SU-DHL-6 (cell line): ENCODE measurements around the gene CCDC90B.
A peak's percentile ranks its signal among the peaks of the same experiment; 100 is the strongest.

Experiments used
- H2AFZ ChIP-seq: fragments of 200-600 bp; sonication (generic); 2 replicates; pipeline ENCODE4 v1.6.1; 2014; ENCODE audit warnings: low read depth, mild to moderate bottlenecking, moderate library complexity, mixed read lengths, antibody characterized with exemption, low read length; ENCODE audit not compliant: severe bottlenecking
- H3F3A ChIP-seq: fragments of 200-600 bp; shearing (Covaris generic); 2 replicates; pipeline ENCODE4 v1.6.0; 2016; ENCODE audit warnings: antibody characterized with exemption, mild to moderate bottlenecking; ENCODE audit not compliant: insufficient read depth
- H3K27ac ChIP-seq: fragments of 200-600 bp; sonication (generic); 2 replicates; pipeline ENCODE4 v1.5.1; 2016; ENCODE audit warnings: low read depth, mild to moderate bottlenecking, low read length, moderate library complexity, mixed read lengths
- H3K27me3 ChIP-seq: fragments of 200-600 bp; sonication (generic), shearing (Covaris generic); 2 replicates; pipeline ENCODE4 v1.6.0; 2014; ENCODE audit warnings: mild to moderate bottlenecking, low read length
- H3K36me3 ChIP-seq: fragments of 200-600 bp; sonication (generic); 2 replicates; pipeline ENCODE4 v1.6.1; 2014; ENCODE audit warnings: mild to moderate bottlenecking, low read length, mixed read lengths
- H3K4me2 ChIP-seq: fragments of 300-600, 200-600 bp; shearing (Covaris generic), sonication (generic); 2 replicates; pipeline ENCODE4 v1.6.0; 2014; ENCODE audit warnings: low read length, low read depth, mild to moderate bottlenecking; ENCODE audit not compliant: poor library complexity, severe bottlenecking
- H3K4me3 ChIP-seq: fragments of 200-600 bp; sonication (generic); 2 replicates; pipeline ENCODE4 v1.5.1; 2014; ENCODE audit warnings: antibody characterized with exemption, low read length, mild to moderate bottlenecking, mixed read lengths; ENCODE audit not compliant: insufficient read depth, poor library complexity, severe bottlenecking
- H3K79me2 ChIP-seq: fragments of 200-600 bp; sonication (generic); 2 replicates; pipeline ENCODE4 v1.6.1; 2014; ENCODE audit warnings: mild to moderate bottlenecking, low read length, moderate library complexity; ENCODE audit not compliant: insufficient read depth
- H3K9ac ChIP-seq: fragments of 200-600 bp; sonication (generic); 2 replicates; pipeline ENCODE4 v1.7.0; 2014; ENCODE audit warnings: mild to moderate bottlenecking, low read length
- H3K9me2 ChIP-seq: fragments of 200-600 bp; sonication (generic); replicated peaks from 2 replicates; pipeline ENCODE4 v1.6.1; 2014; ENCODE audit warnings: low read length; ENCODE audit not compliant: insufficient read depth
- H3K9me3 ChIP-seq: fragments of 200-600 bp; sonication (generic); 2 replicates; pipeline ENCODE4 v1.6.1; 2014; ENCODE audit warnings: low read length, mixed read lengths; ENCODE audit not compliant: insufficient read depth
- H4K20me1 ChIP-seq: fragments of 200-600 bp; sonication (generic); 2 replicates; pipeline ENCODE4 v1.6.1; 2014; ENCODE audit warnings: low read depth, mild to moderate bottlenecking, antibody characterized with exemption, low read length, moderate library complexity, mixed read lengths
- CTCF ChIP-seq: fragments of 200-600 bp; sonication (generic); IDR thresholded peaks from one replicate; pipeline ENCODE4 v1.5.1; 2017; ENCODE audit warnings: antibody characterized with exemption, mild to moderate bottlenecking, low read length, moderate library complexity; ENCODE audit not compliant: insufficient read depth, poor library complexity, severe bottlenecking
- EZH2phosphoT487 ChIP-seq: fragments of 200-600 bp; sonication (generic), shearing (Covaris generic); conservative IDR thresholded peaks from 2 replicates; pipeline ENCODE4 v1.6.1; 2018; ENCODE audit warnings: mild to moderate bottlenecking, antibody characterized with exemption, low read length, moderate library complexity, mixed read lengths

Gene CCDC90B

GRCh38 chr11:83284501-83285150 is 1.5 kb downstream of the CCDC90B start:
- Histone ChIP-seq H3K9me3 (no peaks in the 10 kb centered on the region), H3F3A (peaks cover 12% of the 10 kb centered on the region; the same call in 1 of the 2 replicates), H3K79me2 (peaks cover 28% of the 10 kb centered on the region), H3K27ac (peak overlapping the region; percentile 78; the same call in 1 of the 2 replicates), H3K4me2 (peak overlapping the region; percentile 92), H3K27me3 (no peaks in the 10 kb centered on the region), H3K36me3 (0 out of 2 replicates have a peak, but pooled peaks cover 3% of the 10 kb centered on the region), H3K4me3 (peak overlapping the region; percentile 84), H3K9me2 (no peaks in the 10 kb centered on the region), H3K9ac (peak overlapping the region; percentile 74), H4K20me1 (no peaks in the 10 kb centered on the region), H2AFZ (no peak overlapping the region)
- TF ChIP-seq EZH2phosphoT487 (no peak), CTCF (no peak)

- Histone ChIP-seq H4K20me1 (no peaks in the 10 kb centered on the region), H3K27me3 (no peaks in the 10 kb centered on the region), H3K4me2 (peak overlapping the region; percentile 3), H2AFZ (no peak overlapping the region), H3K4me3 (no peak overlapping the region), H3K36me3 (peaks cover 16% of the 10 kb centered on the region; the same call in 1 of the 2 replicates), H3K27ac (no peak overlapping the region), H3K9ac (no peak overlapping the region), H3F3A (peaks cover under 1% of the 10 kb centered on the region; the same call in 1 of the 2 replicates), H3K9me3 (no peaks in the 10 kb centered on the region), H3K79me2 (peaks cover 28% of the 10 kb centered on the region), H3K9me2 (no peaks in the 10 kb centered on the region)
- TF ChIP-seq CTCF = no peak
- TF ChIP-seq EZH2phosphoT487 = no peak
These were observed 4.0 kb downstream of the CCDC90B start for GRCh38 chr11:83282084-83282716.

GRCh38 chr11:83280256-83280655 is 5.9 kb downstream of the CCDC90B start:
- Histone ChIP-seq H3F3A (no peaks in the 10 kb centered on the region; the same call in 1 of the 2 replicates), H3K79me2 (peaks cover 25% of the 10 kb centered on the region), H3K4me3 (no peak overlapping the region), H2AFZ (no peak overlapping the region), H3K36me3 (peaks cover 16% of the 10 kb centered on the region; the same call in 1 of the 2 replicates), H3K27ac (no peak overlapping the region), H3K9me2 (no peaks in the 10 kb centered on the region), H3K4me2 (no peak overlapping the region), H4K20me1 (no peaks in the 10 kb centered on the region), H3K9me3 (no peaks in the 10 kb centered on the region), H3K27me3 (no peaks in the 10 kb centered on the region), H3K9ac (no peak overlapping the region)
- TF ChIP-seq EZH2phosphoT487 = no peak
- no peak for TF ChIP-seq CTCF
